NCI-H774 (cell line): ENCODE measurements around the gene OGDH.

Experiments
- DNase-seq: peaks from one replicate; lab custom pipeline; 2025; lab: John Stamatoyannopoulos, UW

The OGDH gene

GRCh38 chr7:44618753-44619152 lies 12.3 kb downstream of the OGDH start:
- DNase-seq = no peak

GRCh38 chr7:44621034-44621749 lies 14.8 kb downstream of the OGDH start:
- no peak for DNase-seq

- DNase-seq = no peak
These were observed 15.3 kb downstream of the OGDH start for GRCh38 chr7:44621750-44622103.

GRCh38 chr7:44622342-44623151 lies 16.1 kb downstream of the OGDH start:
- no peak for DNase-seq

GRCh38 chr7:44624318-44624717 lies 17.9 kb downstream of the OGDH start:
- DNase-seq = no peak

GRCh38 chr7:44625526-44626471 lies 19.4 kb downstream of the OGDH start:
- DNase-seq = no peak

GRCh38 chr7:44626620-44627019 lies 20.2 kb downstream of the OGDH start:
- DNase-seq = no peak

GRCh38 chr7:44629829-44630522 lies 23.5 kb downstream of the OGDH start:
- DNase-seq = no peak

- DNase-seq = no peak
These were observed 24.5 kb downstream of the OGDH start for GRCh38 chr7:44630792-44631457.

- no peak for DNase-seq
These were observed 25.2 kb downstream of the OGDH start for GRCh38 chr7:44631458-44632115.

GRCh38 chr7:44632196-44632595 lies 25.8 kb downstream of the OGDH start:
- no peak for DNase-seq

GRCh38 chr7:44633254-44634186 lies 27.1 kb downstream of the OGDH start:
- no peak for DNase-seq

GRCh38 chr7:44634187-44634838 lies 27.9 kb downstream of the OGDH start:
- DNase-seq = peak; percentile 53

GRCh38 chr7:44634839-44635591 lies 28.6 kb downstream of the OGDH start:
- no peak for DNase-seq

GRCh38 chr7:44636041-44636584 lies 29.7 kb downstream of the OGDH start:
- DNase-seq = no peak

- no peak for DNase-seq
These were observed 30.5 kb downstream of the OGDH start for GRCh38 chr7:44636926-44637325.

GRCh38 chr7:44637788-44638594 lies 31.6 kb downstream of the OGDH start:
- no peak for DNase-seq
